Measurements from ENCODE around the gene CD27.

DNA sequence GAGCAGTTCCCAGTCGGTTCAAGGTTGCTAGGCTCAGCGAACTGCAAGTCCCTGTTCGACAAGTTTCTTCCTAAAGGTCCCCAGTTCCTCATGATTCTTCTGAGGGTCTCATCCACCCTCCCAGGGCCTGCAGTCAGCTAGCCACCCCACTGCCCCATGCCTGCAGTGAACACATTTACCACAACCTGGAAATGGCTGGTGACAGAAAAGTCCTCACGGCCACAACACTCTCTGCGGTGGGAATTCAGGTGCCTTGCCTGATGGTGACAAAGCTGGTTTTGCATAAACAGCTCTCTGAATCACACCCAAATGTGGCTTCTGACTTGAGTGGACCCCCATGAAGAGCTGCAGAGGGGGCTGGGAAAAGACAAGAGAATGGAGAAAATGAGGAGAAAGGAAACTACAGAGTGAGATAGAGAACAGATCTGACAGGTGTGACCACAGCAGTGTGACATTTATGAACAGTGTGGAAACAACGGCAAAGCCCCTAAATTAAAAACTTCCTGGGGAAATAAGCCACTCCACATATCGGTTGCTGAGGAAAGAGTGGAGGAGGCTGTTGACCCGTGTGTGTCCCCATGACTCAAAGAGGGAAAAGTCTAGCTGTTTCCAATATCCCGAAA lies 1.3 kb upstream of the CD27 start:
- TF ChIP-seq, protein P1, sequence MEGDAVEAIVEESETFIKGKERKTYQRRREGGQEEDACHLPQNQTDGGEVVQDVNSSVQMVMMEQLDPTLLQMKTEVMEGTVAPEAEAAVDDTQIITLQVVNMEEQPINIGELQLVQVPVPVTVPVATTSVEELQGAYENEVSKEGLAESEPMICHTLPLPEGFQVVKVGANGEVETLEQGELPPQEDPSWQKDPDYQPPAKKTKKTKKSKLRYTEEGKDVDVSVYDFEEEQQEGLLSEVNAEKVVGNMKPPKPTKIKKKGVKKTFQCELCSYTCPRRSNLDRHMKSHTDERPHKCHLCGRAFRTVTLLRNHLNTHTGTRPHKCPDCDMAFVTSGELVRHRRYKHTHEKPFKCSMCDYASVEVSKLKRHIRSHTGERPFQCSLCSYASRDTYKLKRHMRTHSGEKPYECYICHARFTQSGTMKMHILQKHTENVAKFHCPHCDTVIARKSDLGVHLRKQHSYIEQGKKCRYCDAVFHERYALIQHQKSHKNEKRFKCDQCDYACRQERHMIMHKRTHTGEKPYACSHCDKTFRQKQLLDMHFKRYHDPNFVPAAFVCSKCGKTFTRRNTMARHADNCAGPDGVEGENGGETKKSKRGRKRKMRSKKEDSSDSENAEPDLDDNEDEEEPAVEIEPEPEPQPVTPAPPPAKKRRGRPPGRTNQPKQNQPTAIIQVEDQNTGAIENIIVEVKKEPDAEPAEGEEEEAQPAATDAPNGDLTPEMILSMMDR (IDR thresholded peaks at IDR 0.05), result no peak
- no peak for TF ChIP-seq ZFX (IDR thresholded peaks at IDR 0.05; ENCODE audit: borderline replicate concordance)

All from 22Rv1 (cell line).